PC-9 (cell line): ENCODE data around the gene MMS22L. TPM values are rescaled to one million over a fixed set of nuclear protein-coding genes. Genes with fewer than 3 reads are reported as not detected.

Experiments used
- BruUV-seq: library from RNA; stranded (reverse); fragments of 400-500 nt; replicated peaks from 2 replicates; lab custom pipeline; 2021; lab: Mats Ljungman, UMichigan
- CTCF ChIA-PET: fragments of 300-600 bp; sonication (Branson Sonifier 250); formaldehyde crosslinking; loops from one replicate; lab custom pipeline; 2022; ENCODE audit warnings: antibody characterized with exemption; lab: Charles Lee
- POLR2A ChIA-PET: fragments of 300-600 bp; sonication (Branson Sonifier 250); formaldehyde crosslinking; loops from one replicate; lab custom pipeline; 2022; ENCODE audit warnings: antibody characterized with exemption; ENCODE audit not compliant: unreplicated experiment; lab: Charles Lee
- DNase-seq, 2 experiments: peaks; one replicate each; pipeline versions ENCODE4 v3.0.0 to v3.0.0-alpha.2; 2015 to 2022; ENCODE audit warnings: mixed read lengths in 1 of 2
- H2AFZ ChIP-seq: fragments of 200-600 bp; sonication (generic); 2 replicates; pipeline ENCODE4 v1.8.1; 2017; ENCODE audit warnings: antibody characterized with exemption
- H3F3A ChIP-seq: fragments of 200-600 bp; sonication (generic); 2 replicates; pipeline ENCODE4 v1.8.1; 2017; ENCODE audit warnings: antibody characterized with exemption, mild to moderate bottlenecking, low read depth; ENCODE audit not compliant: insufficient read depth
- H3K27ac ChIP-seq: fragments of 200-600 bp; sonication (generic); 2 replicates; pipeline ENCODE4 v1.6.1; 2016; ENCODE audit warnings: mixed run types
- H3K27me3 ChIP-seq: fragments of 200-600 bp; sonication (generic); 2 replicates; pipeline ENCODE4 v1.6.1; 2016; ENCODE audit warnings: low read depth, mixed run types; ENCODE audit not compliant: insufficient read depth
- H3K36me3 ChIP-seq: fragments of 200-600 bp; sonication (generic); 2 replicates; pipeline ENCODE4 v1.6.1; 2016; ENCODE audit warnings: low read depth, mixed run types
- H3K4me1 ChIP-seq: fragments of 200-600 bp; sonication (generic); replicated peaks from 2 replicates; pipeline ENCODE4 v1.6.1; 2016; ENCODE audit warnings: mixed run types; ENCODE audit not compliant: insufficient read depth
- H3K4me2 ChIP-seq: fragments of 200-600 bp; sonication (generic); 2 replicates; pipeline ENCODE4 v1.6.1; 2017; ENCODE audit warnings: mixed run types
- H3K4me3 ChIP-seq: fragments of 200-600 bp; sonication (generic); 2 replicates; pipeline ENCODE4 v1.6.1; 2016; ENCODE audit warnings: mixed run types
- H3K79me2 ChIP-seq: fragments of 200-600 bp; sonication (generic); 2 replicates; pipeline ENCODE4 v1.6.1; 2017; ENCODE audit warnings: low read depth, mixed run types
- H3K9me2 ChIP-seq: fragments of 200-600 bp; sonication (generic); 2 replicates; pipeline ENCODE4 v1.8.1; 2017; ENCODE audit warnings: mild to moderate bottlenecking; ENCODE audit not compliant: insufficient read depth
- H3K9me3 ChIP-seq: fragments of 200-600 bp; sonication (generic); 2 replicates; pipeline ENCODE4 v1.8.1; 2016; ENCODE audit warnings: low read depth; ENCODE audit not compliant: insufficient read depth
- H4K20me1 ChIP-seq: fragments of 200-600 bp; sonication (generic); 2 replicates; pipeline ENCODE4 v1.8.1; 2017; ENCODE audit not compliant: insufficient read depth
- CTCF ChIP-seq: fragments of 200-600 bp; sonication (generic); conservative IDR thresholded peaks from 2 replicates; pipeline ENCODE4 v1.6.1; 2017; ENCODE audit warnings: mixed run types, antibody characterized with exemption, mild to moderate bottlenecking, moderate library complexity
- EZH2 ChIP-seq: fragments of 200-600 bp; sonication (generic); IDR thresholded peaks from 2 replicates; pipeline ENCODE4 v1.8.0; 2017; ENCODE audit warnings: antibody characterized with exemption, low read depth
- intact Hi-C: fragments of 100-400 bp; cut with micrococcal nuclease; formaldehyde crosslinking; loops from one replicate; pipeline ENCODE4 v1.10.0; 2022; ENCODE audit not compliant: unreplicated experiment
- total RNA-seq: library from RNA; stranded (reverse); gene quantifications from 2 replicates; pipeline ENCODE4 v1.2.3, GENCODE V29; 2021

MMS22L gene
- total RNA-seq, 1 experiment from 2014 or later: 43.6 TPM

- Histone ChIP-seq H3K4me1 (no peaks in the 10 kb centered on the region), H3K27ac (no peak overlapping the region), H3K9me2 (no peaks in the 10 kb centered on the region), H4K20me1 (no peaks in the 10 kb centered on the region), H2AFZ (no peak overlapping the region), H3F3A (no peaks in the 10 kb centered on the region), H3K4me2 (no peak overlapping the region), H3K79me2 (no peaks in the 10 kb centered on the region), H3K4me3 (no peak overlapping the region), H3K36me3 (no peaks in the 10 kb centered on the region), H3K9me3 (no peaks in the 10 kb centered on the region), H3K27me3 (no peaks in the 10 kb centered on the region)
- TF ChIP-seq EZH2: no peak
- no peak for TF ChIP-seq CTCF
- intact Hi-C loops: no loop called here
- ChIA-PET POLR2A (no interaction called here), CTCF (no interaction called here)
- no TSS peak for BruUV-seq
- no peak for DNase-seq
Measured at GRCh38 chr6:97110626-97111025, 172.4 kb downstream of the MMS22L start.

- H3K27ac ChIP-seq: no peak overlapping the region
- H3K79me2 ChIP-seq: no peaks in the 10 kb centered on the region
- no peaks in the 10 kb centered on the region for H3F3A ChIP-seq
- intact Hi-C loops: no loop called here
- no peak overlapping the region for H3K4me2 ChIP-seq
- no peaks in the 10 kb centered on the region for H4K20me1 ChIP-seq
- no peaks in the 10 kb centered on the region for H3K36me3 ChIP-seq
- no TSS peak for BruUV-seq
- TF ChIP-seq CTCF: no peak
- TF ChIP-seq EZH2: no peak
- H3K9me2 ChIP-seq: no peaks in the 10 kb centered on the region
- H3K4me3 ChIP-seq: no peak overlapping the region
- H3K4me1 ChIP-seq: no peaks in the 10 kb centered on the region
- H3K9me3 ChIP-seq: no peaks in the 10 kb centered on the region
- CTCF ChIA-PET: no interaction called here
- H2AFZ ChIP-seq: no peak overlapping the region
- DNase-seq: no peak
- POLR2A ChIA-PET: no interaction called here
- H3K27me3 ChIP-seq: no peaks in the 10 kb centered on the region
Measured at GRCh38 chr6:97110149-97110548, 172.9 kb downstream of the MMS22L start.

GRCh38 chr6:97109444-97109843, 173.6 kb downstream of the MMS22L start:
- Histone ChIP-seq H2AFZ (no peak overlapping the region), H3K4me1 (no peaks in the 10 kb centered on the region), H3K27me3 (no peaks in the 10 kb centered on the region), H3K4me3 (no peak overlapping the region), H3K9me3 (no peaks in the 10 kb centered on the region), H3F3A (no peaks in the 10 kb centered on the region), H3K36me3 (no peaks in the 10 kb centered on the region), H3K9me2 (no peaks in the 10 kb centered on the region), H4K20me1 (no peaks in the 10 kb centered on the region), H3K79me2 (no peaks in the 10 kb centered on the region), H3K27ac (no peak overlapping the region), H3K4me2 (no peak overlapping the region)
- CTCF ChIA-PET: no interaction called here
- no peak for DNase-seq
- intact Hi-C loops: no loop called here
- TF ChIP-seq EZH2 (no peak), CTCF (no peak)
- POLR2A ChIA-PET: no interaction called here
- BruUV-seq: no TSS peak
